ENCODE results near the gene FAM163B.

Gene FAM163B

GRCh38 chr9:133615606-133616188 lies 6.5 kb upstream of the FAM163B start:
- DNase-seq: no peak

GRCh38 chr9:133615186-133615585 lies 6.0 kb upstream of the FAM163B start:
- no peak for DNase-seq

- DNase-seq: no peak
Observed at GRCh38 chr9:133614678-133615077, 5.5 kb upstream of the FAM163B start.

GRCh38 chr9:133614056-133614455 lies 4.9 kb upstream of the FAM163B start:
- no peak for DNase-seq

- no peak for DNase-seq
Observed at GRCh38 chr9:133613432-133613831, 4.2 kb upstream of the FAM163B start.

- no peak for DNase-seq
Observed at GRCh38 chr9:133612816-133613215, 3.6 kb upstream of the FAM163B start.

- no peak for DNase-seq
Observed at GRCh38 chr9:133612051-133612450, 2.9 kb upstream of the FAM163B start.

GRCh38 chr9:133610845-133611244 lies 1.7 kb upstream of the FAM163B start:
- no peak for DNase-seq

GRCh38 chr9:133608889-133609288 lies 300 bp downstream of the FAM163B start:
- DNase-seq: no peak

- no peak for DNase-seq
Observed at GRCh38 chr9:133608382-133608781, 807 bp downstream of the FAM163B start.

GRCh38 chr9:133607976-133608375 lies 1.2 kb downstream of the FAM163B start:
- DNase-seq: no peak

GRCh38 chr9:133607381-133607780 lies 1.8 kb downstream of the FAM163B start:
- no peak for DNase-seq

- DNase-seq: no peak
Observed at GRCh38 chr9:133606708-133607025, 2.5 kb downstream of the FAM163B start.

- DNase-seq: no peak
Observed at GRCh38 chr9:133605856-133606707, 3.1 kb downstream of the FAM163B start.

- no peak for DNase-seq
Observed at GRCh38 chr9:133605446-133605845, 3.7 kb downstream of the FAM163B start.

GRCh38 chr9:133604856-133605255 lies 4.3 kb downstream of the FAM163B start:
- no peak for DNase-seq

GRCh38 chr9:133604214-133604613 lies 5.0 kb downstream of the FAM163B start:
- DNase-seq: no peak

- DNase-seq: no peak
Observed at GRCh38 chr9:133603135-133603927, 5.9 kb downstream of the FAM163B start.

- no peak for DNase-seq
Observed at GRCh38 chr9:133602277-133602676, 6.9 kb downstream of the FAM163B start.

- DNase-seq: no peak
Observed at GRCh38 chr9:133601746-133602145, 7.4 kb downstream of the FAM163B start.

- no peak for DNase-seq
Observed at GRCh38 chr9:133600739-133601138, 8.4 kb downstream of the FAM163B start.

GRCh38 chr9:133599470-133600173 lies 9.6 kb downstream of the FAM163B start:
- no peak for DNase-seq

GRCh38 chr9:133598978-133599377 lies 10.2 kb downstream of the FAM163B start:
- DNase-seq: no peak
